H1 (cell line): ENCODE data around the gene PI4KA.

ENCODE experiments used
- CEBPB ChIP-seq: IDR thresholded peaks from 2 replicates; pipeline ENCODE4 v1.6.1; 2012; ENCODE audit warnings: low read depth, low read length
- EZH2 ChIP-seq: fragments of 200-600 bp; sonication (generic); IDR thresholded peaks from 2 replicates; pipeline ENCODE4 v1.7.1; 2012; ENCODE audit warnings: low read depth, mild to moderate bottlenecking, moderate library complexity, low read length, inconsistent platforms; ENCODE audit not compliant: severe bottlenecking
- FOSL1 ChIP-seq: IDR thresholded peaks from 2 replicates; pipeline ENCODE4 v1.6.1; 2011; ENCODE audit warnings: mild to moderate bottlenecking, low read depth, low read length, moderate library complexity; ENCODE audit not compliant: insufficient read depth
- NRF1 ChIP-seq: IDR thresholded peaks from 2 replicates; pipeline ENCODE4 v1.6.1; 2011; ENCODE audit warnings: mild to moderate bottlenecking, low read depth, low read length, improper control_type of control experiment
- POLR2A ChIP-seq, 2 experiments: IDR thresholded peaks; 1 replicate in 1 of 2; 2 replicates in 1 of 2; pipeline ENCODE4 v1.6.1; 2011; ENCODE audit warnings: low read depth in 2 of 2, low read length in 2 of 2, mild to moderate bottlenecking in 2 of 2; ENCODE audit errors: control extremely low read depth in 1 of 2
- RAD21 ChIP-seq, 2 experiments: IDR thresholded peaks in 1 of 2; conservative IDR thresholded peaks in 1 of 2; 2 replicates each; pipeline ENCODE4 v1.6.1; 2011; ENCODE audit warnings: low read depth in 2 of 2, low read length in 2 of 2, improper control_type of control experiment in 1 of 2, inconsistent platforms in 1 of 2, mild to moderate bottlenecking in 1 of 2, moderate library complexity in 1 of 2
- RBBP5 ChIP-seq: IDR thresholded peaks from 2 replicates; pipeline ENCODE4 v1.7.1; 2012; ENCODE audit warnings: low read depth, mild to moderate bottlenecking, inconsistent platforms, low read length, moderate library complexity, borderline replicate concordance
- SRF ChIP-seq: IDR thresholded peaks from 2 replicates; pipeline ENCODE4 v1.6.1; 2011; ENCODE audit warnings: mild to moderate bottlenecking, low read depth, low read length, moderate library complexity
- TF ChIP-seq, protein P1 (sequence below), 3 experiments: IDR thresholded peaks; 1 replicate in 2 of 3; 2 replicates in 1 of 3; pipeline versions ENCODE4 v1.5.1 to v1.6.1; 2011; ENCODE audit warnings: low read length in 3 of 3, mild to moderate bottlenecking in 3 of 3, inconsistent platforms in 2 of 3, low read depth in 1 of 3, moderate library complexity in 1 of 3; ENCODE audit not compliant: insufficient read depth in 1 of 3; ENCODE audit errors: control extremely low read depth in 1 of 3
- TF ChIP-seq, protein P2 (sequence below): IDR thresholded peaks from 2 replicates; pipeline ENCODE4 v1.6.1; 2011; ENCODE audit warnings: low read length, improper control_type of control experiment

DNA sequence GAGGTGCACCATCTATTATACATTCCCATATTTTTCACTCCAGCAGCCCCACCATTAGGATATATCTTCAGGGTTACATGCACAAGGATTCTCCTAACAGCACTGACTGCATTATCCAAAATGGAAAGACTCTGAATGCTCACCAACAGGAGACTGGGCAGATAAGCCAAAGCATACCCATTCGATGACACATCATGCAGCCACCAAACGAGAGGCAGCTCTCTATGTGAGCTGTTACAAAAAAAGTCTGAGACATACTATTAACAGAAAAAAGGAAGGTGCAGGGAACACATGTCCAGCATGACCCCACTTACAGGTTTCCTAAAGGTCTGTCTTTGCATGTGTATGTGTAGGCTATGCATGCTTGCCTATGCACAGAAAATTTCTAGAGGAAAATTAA, 97.1 kb downstream of the PI4KA start:
- TF ChIP-seq, protein P1, sequence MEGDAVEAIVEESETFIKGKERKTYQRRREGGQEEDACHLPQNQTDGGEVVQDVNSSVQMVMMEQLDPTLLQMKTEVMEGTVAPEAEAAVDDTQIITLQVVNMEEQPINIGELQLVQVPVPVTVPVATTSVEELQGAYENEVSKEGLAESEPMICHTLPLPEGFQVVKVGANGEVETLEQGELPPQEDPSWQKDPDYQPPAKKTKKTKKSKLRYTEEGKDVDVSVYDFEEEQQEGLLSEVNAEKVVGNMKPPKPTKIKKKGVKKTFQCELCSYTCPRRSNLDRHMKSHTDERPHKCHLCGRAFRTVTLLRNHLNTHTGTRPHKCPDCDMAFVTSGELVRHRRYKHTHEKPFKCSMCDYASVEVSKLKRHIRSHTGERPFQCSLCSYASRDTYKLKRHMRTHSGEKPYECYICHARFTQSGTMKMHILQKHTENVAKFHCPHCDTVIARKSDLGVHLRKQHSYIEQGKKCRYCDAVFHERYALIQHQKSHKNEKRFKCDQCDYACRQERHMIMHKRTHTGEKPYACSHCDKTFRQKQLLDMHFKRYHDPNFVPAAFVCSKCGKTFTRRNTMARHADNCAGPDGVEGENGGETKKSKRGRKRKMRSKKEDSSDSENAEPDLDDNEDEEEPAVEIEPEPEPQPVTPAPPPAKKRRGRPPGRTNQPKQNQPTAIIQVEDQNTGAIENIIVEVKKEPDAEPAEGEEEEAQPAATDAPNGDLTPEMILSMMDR (IDR thresholded peaks at IDR 0.05; ENCODE audit: control extremely low read depth in 1 of 3, insufficient read depth in 1 of 3, low read depth in 1 of 3, low read length in 3 of 3) = no peak
- no peak for TF ChIP-seq POLR2A (IDR thresholded peaks at IDR 0.05; ENCODE audit: control extremely low read depth in 1 of 2, low read depth in 2 of 2, low read length in 2 of 2)
- TF ChIP-seq, protein P2, sequence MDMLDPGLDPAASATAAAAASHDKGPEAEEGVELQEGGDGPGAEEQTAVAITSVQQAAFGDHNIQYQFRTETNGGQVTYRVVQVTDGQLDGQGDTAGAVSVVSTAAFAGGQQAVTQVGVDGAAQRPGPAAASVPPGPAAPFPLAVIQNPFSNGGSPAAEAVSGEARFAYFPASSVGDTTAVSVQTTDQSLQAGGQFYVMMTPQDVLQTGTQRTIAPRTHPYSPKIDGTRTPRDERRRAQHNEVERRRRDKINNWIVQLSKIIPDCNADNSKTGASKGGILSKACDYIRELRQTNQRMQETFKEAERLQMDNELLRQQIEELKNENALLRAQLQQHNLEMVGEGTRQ = no peak
- no peak for TF ChIP-seq SRF
- TF ChIP-seq FOSL1 = no peak
- TF ChIP-seq RBBP5 = no peak
- no peak for TF ChIP-seq CEBPB
- TF ChIP-seq NRF1 = no peak
- no peak for TF ChIP-seq RAD21 (IDR thresholded peaks at IDR 0.05 in 1 of 2, conservative IDR thresholded peaks at IDR 0.05 in 1 of 2; ENCODE audit: low read depth in 2 of 2, low read length in 2 of 2)
- no peak for TF ChIP-seq EZH2
